ENCODE measurements around the gene RGS7. TPM values are rescaled to one million over a fixed set of nuclear protein-coding genes. Genes with fewer than 3 reads are reported as not detected.

The RGS7 gene
- total RNA-seq, 4 donors from 2014 or later, result not detected

GRCh38 chr1:241101622-241102021 is 255.4 kb downstream of the RGS7 start:
- Histone ChIP-seq H3K4me3 (no peak overlapping the region), H3K27ac (no peak overlapping the region), H3K9me3 (no peaks in the 10 kb centered on the region), H3K36me3 (no peaks in the 10 kb centered on the region), H3K27me3 (no peaks in the 10 kb centered on the region), H3K4me1 (no peaks in the 10 kb centered on the region)
- no peak for ATAC-seq
- no peak for DNase-seq
- in situ Hi-C loops (cut with MboI; ENCODE audit: low sequenced_read_pairs in 4 of 4), result no loop called here
- intact Hi-C loops (cut with DNase I; ENCODE audit: low total_unique reads), result no loop called here
- TF ChIP-seq CTCF (IDR thresholded peaks at IDR 0.05 in 4 of 5, conservative IDR thresholded peaks at IDR 0.05 in 1 of 5) (no peak), POLR2A (IDR thresholded peaks at IDR 0.05) (no peak)

GRCh38 chr1:241097479-241097878 is 259.5 kb downstream of the RGS7 start:
- in situ Hi-C loops (cut with MboI; ENCODE audit: low sequenced_read_pairs in 4 of 4), result no loop called here

GRCh38 chr1:241096982-241097381 is 260.0 kb downstream of the RGS7 start:
- Histone ChIP-seq H3K4me1 (no peaks in the 10 kb centered on the region), H3K27ac (no peak overlapping the region), H3K27me3 (no peaks in the 10 kb centered on the region), H3K4me3 (no peak overlapping the region), H3K36me3 (no peaks in the 10 kb centered on the region), H3K9me3 (no peaks in the 10 kb centered on the region)
- DNase-seq (no peak), ATAC-seq (no peak)
- intact Hi-C loops (cut with DNase I; ENCODE audit: low total_unique reads) (no loop called here), in situ Hi-C loops (cut with MboI; ENCODE audit: low sequenced_read_pairs in 4 of 4) (no loop called here)
- TF ChIP-seq POLR2A (IDR thresholded peaks at IDR 0.05), result no peak
- TF ChIP-seq CTCF (IDR thresholded peaks at IDR 0.05 in 4 of 5, conservative IDR thresholded peaks at IDR 0.05 in 1 of 5), result no peak

More at GRCh38 chr1:241097479-241097878, 259.5 kb downstream of the RGS7 start:
- Histone ChIP-seq H3K36me3 (no peaks in the 10 kb centered on the region), H3K27me3 (no peaks in the 10 kb centered on the region), H3K4me3 (no peak overlapping the region), H3K9me3 (no peaks in the 10 kb centered on the region), H3K4me1 (no peaks in the 10 kb centered on the region), H3K27ac (no peak overlapping the region)
- no peak for ATAC-seq
- intact Hi-C loops (cut with DNase I; ENCODE audit: low total_unique reads), result no loop called here
- TF ChIP-seq POLR2A (IDR thresholded peaks at IDR 0.05) (no peak), CTCF (IDR thresholded peaks at IDR 0.05 in 4 of 5, conservative IDR thresholded peaks at IDR 0.05 in 1 of 5) (no peak)
- no peak for DNase-seq

GRCh38 chr1:241095847-241096246 is 261.2 kb downstream of the RGS7 start:
- intact Hi-C loops (cut with DNase I; ENCODE audit: low total_unique reads), result no loop called here

More at GRCh38 chr1:241095847-241096246, 261.2 kb downstream of the RGS7 start:
- H3K36me3 ChIP-seq, result no peaks in the 10 kb centered on the region
- TF ChIP-seq POLR2A (IDR thresholded peaks at IDR 0.05) (no peak), CTCF (IDR thresholded peaks at IDR 0.05 in 4 of 5, conservative IDR thresholded peaks at IDR 0.05 in 1 of 5) (no peak)
- H3K4me1 ChIP-seq, result no peaks in the 10 kb centered on the region
- H3K4me3 ChIP-seq, result no peak overlapping the region
- no peaks in the 10 kb centered on the region for H3K27me3 ChIP-seq
- in situ Hi-C loops (cut with MboI; ENCODE audit: low sequenced_read_pairs in 4 of 4), result no loop called here
- ATAC-seq, result no peak
- H3K27ac ChIP-seq, result no peak overlapping the region
- no peak for DNase-seq
- H3K9me3 ChIP-seq, result no peaks in the 10 kb centered on the region
